Ascending aorta (tissue), 2 donors: ENCODE data around the gene JPH3. TPM values are rescaled to one million over a fixed set of nuclear protein-coding genes. Genes with fewer than 3 reads are reported as not detected.

Experiments used
- DNase-seq, 2 donors: peaks; one replicate each; pipeline ENCODE4 v3.0.0-alpha.2; 2019; ENCODE audit warnings: low spot score in 2 of 2
- H3K27ac ChIP-seq, 2 donors: fragments of 200-600 bp; sonication (generic); one replicate each; pipeline ENCODE4 v1.5.1; 2016 to 2017; ENCODE audit warnings: mild to moderate bottlenecking in 1 of 2
- H3K27me3 ChIP-seq: fragments of 200-600 bp; sonication (generic); one replicate; pipeline ENCODE4 v1.5.1; 2017
- H3K36me3 ChIP-seq, 2 donors: fragments of 200-600 bp; sonication (generic); one replicate each; pipeline ENCODE4 v1.5.1; 2016
- H3K4me1 ChIP-seq, 2 donors: fragments of 200-600 bp; sonication (generic); one replicate each; pipeline ENCODE4 v1.5.1; 2016 to 2017; ENCODE audit warnings: mild to moderate bottlenecking in 1 of 2
- H3K4me3 ChIP-seq, 2 donors: fragments of 200-600 bp; sonication (generic); one replicate each; pipeline ENCODE4 v1.5.1; 2016 to 2017; ENCODE audit warnings: mild to moderate bottlenecking in 1 of 2
- H3K9me3 ChIP-seq, 2 donors: fragments of 200-600 bp; sonication (generic); one replicate each; pipeline ENCODE4 v1.5.1; 2016
- intact Hi-C: fragments of 100-400 bp; cut with DNase I; formaldehyde crosslinking; loops from one replicate; pipeline ENCODE4 v1.15.1; 2023
- total RNA-seq: library from RNA; depleted of rRNA; stranded (reverse); fragments of >200 nt; gene quantifications from one replicate; pipeline ENCODE4 v1.1.0, GENCODE V29; 2016
- TF ChIP-seq, protein P1 (sequence below), 3 experiments: fragments of 200-600 bp in 2 of 3; fragments of 450-650 bp in 1 of 3; sonication (generic) in 2 of 3; IDR thresholded peaks; one replicate each; pipeline ENCODE4 v1.5.1; 2016 to 2019; ENCODE audit warnings: antibody characterized with exemption in 3 of 3, mild to moderate bottlenecking in 1 of 3, moderate library complexity in 1 of 3

The JPH3 gene
- total RNA-seq, 1 donor from 2014 or later: not detected

- intact Hi-C loops: no loop called here
- Histone ChIP-seq H3K4me1 (no peaks in the 10 kb centered on the region), H3K27ac (no peak overlapping the region), H3K9me3 (no peaks in the 10 kb centered on the region), H3K27me3 (no peaks in the 10 kb centered on the region), H3K36me3 (no peaks in the 10 kb centered on the region), H3K4me3 (no peak overlapping the region)
- no peak for DNase-seq
- TF ChIP-seq, protein P1, sequence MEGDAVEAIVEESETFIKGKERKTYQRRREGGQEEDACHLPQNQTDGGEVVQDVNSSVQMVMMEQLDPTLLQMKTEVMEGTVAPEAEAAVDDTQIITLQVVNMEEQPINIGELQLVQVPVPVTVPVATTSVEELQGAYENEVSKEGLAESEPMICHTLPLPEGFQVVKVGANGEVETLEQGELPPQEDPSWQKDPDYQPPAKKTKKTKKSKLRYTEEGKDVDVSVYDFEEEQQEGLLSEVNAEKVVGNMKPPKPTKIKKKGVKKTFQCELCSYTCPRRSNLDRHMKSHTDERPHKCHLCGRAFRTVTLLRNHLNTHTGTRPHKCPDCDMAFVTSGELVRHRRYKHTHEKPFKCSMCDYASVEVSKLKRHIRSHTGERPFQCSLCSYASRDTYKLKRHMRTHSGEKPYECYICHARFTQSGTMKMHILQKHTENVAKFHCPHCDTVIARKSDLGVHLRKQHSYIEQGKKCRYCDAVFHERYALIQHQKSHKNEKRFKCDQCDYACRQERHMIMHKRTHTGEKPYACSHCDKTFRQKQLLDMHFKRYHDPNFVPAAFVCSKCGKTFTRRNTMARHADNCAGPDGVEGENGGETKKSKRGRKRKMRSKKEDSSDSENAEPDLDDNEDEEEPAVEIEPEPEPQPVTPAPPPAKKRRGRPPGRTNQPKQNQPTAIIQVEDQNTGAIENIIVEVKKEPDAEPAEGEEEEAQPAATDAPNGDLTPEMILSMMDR (IDR thresholded peaks at IDR 0.05): no peak
Observed at GRCh38 chr16:87620201-87620495, 17.8 kb downstream of the JPH3 start.

GRCh38 chr16:87621550-87621829 is 19.2 kb downstream of the JPH3 start:
- no peaks in the 10 kb centered on the region for H3K27me3 ChIP-seq
- TF ChIP-seq, protein P1 (IDR thresholded peaks at IDR 0.05): no peak
- intact Hi-C loops: no loop called here
- H3K36me3 ChIP-seq: no peaks in the 10 kb centered on the region
- H3K9me3 ChIP-seq: no peaks in the 10 kb centered on the region
- no peaks in the 10 kb centered on the region for H3K4me1 ChIP-seq
- no peak overlapping the region for H3K27ac ChIP-seq
- no peak for DNase-seq
- H3K4me3 ChIP-seq: no peak overlapping the region

- H3K27ac ChIP-seq: no peak overlapping the region
- no peaks in the 10 kb centered on the region for H3K9me3 ChIP-seq
- H3K4me1 ChIP-seq: no peaks in the 10 kb centered on the region
- no peak overlapping the region for H3K4me3 ChIP-seq
- no peaks in the 10 kb centered on the region for H3K27me3 ChIP-seq
- intact Hi-C loops: no loop called here
- DNase-seq: no peak
- TF ChIP-seq, protein P1 (IDR thresholded peaks at IDR 0.05): no peak
- no peaks in the 10 kb centered on the region for H3K36me3 ChIP-seq
Observed at GRCh38 chr16:87621976-87622713, 19.8 kb downstream of the JPH3 start.

- TF ChIP-seq, protein P1 (IDR thresholded peaks at IDR 0.05): no peak
- H3K27me3 ChIP-seq: no peaks in the 10 kb centered on the region
- H3K36me3 ChIP-seq: no peaks in the 10 kb centered on the region
- intact Hi-C loops: no loop called here
- H3K27ac ChIP-seq: no peak overlapping the region
- H3K4me3 ChIP-seq: no peak overlapping the region
- no peaks in the 10 kb centered on the region for H3K4me1 ChIP-seq
- no peaks in the 10 kb centered on the region for H3K9me3 ChIP-seq
- DNase-seq: no peak
Observed at GRCh38 chr16:87622756-87623319, 20.5 kb downstream of the JPH3 start.

DNA sequence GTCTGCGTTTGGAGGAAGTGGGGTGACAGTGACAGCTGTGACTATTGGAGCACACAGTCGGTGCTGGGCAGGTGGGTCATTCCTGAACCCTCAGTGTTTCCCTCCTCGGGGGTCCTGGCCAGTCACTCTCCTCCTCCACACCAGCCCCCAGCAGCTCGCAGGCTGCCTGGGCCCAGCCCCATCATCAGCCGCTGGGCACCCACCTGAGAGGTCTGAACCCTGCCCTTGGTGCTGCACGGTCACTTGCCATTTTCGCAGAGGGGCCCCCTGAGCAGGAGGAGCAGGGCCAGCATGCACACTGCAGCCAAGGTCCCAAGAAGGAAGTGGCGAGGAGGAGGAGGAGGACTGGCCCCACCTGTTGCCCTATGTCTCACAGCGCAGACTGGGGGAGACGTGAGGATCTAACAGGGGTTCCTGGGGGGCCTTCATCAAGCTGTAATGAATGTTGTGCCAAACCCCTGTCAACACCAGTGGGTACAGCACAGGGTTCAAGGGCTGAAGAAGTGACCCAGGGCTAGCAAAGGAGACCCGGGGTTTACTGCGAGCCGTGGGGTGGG is 23.0 kb downstream of the JPH3 start:
- no peak for DNase-seq
- Histone ChIP-seq H3K27ac (no peak overlapping the region), H3K27me3 (no peaks in the 10 kb centered on the region), H3K9me3 (no peaks in the 10 kb centered on the region), H3K36me3 (no peaks in the 10 kb centered on the region), H3K4me3 (no peak overlapping the region), H3K4me1 (no peaks in the 10 kb centered on the region)
- TF ChIP-seq, protein P1 (IDR thresholded peaks at IDR 0.05): no peak
- intact Hi-C loops: no loop called here
